GM18498 (cell line): ENCODE results near the gene FOXO3B.
"Not testable (repeated sequence)": the region's sequence is repeated elsewhere in the genome, so short reads cannot be mapped to it uniquely, and the experiment has no call there.

Experiments used
- ATAC-seq: cut with Tn5 transposase; IDR thresholded peaks from one replicate; pipeline ENCODE4 v1.9.1; 2021; ENCODE audit warnings: mild to moderate bottlenecking, moderate library complexity; ENCODE audit not compliant: unreplicated experiment

Gene FOXO3B

GRCh38 chr17:18661924-18662624 is 20.0 kb downstream of the FOXO3B start:
- not testable (repeated sequence) for ATAC-seq

GRCh38 chr17:18650094-18650493 is 32.0 kb downstream of the FOXO3B start:
- not testable (repeated sequence) for ATAC-seq

GRCh38 chr17:18644291-18644690 is 37.8 kb downstream of the FOXO3B start, which contains the start of gene TBC1D28:
Gene TBC1D28 (minus strand): TSS chr17:18644391. CDS start chr17:18641352, 3,039 bp downstream.
- not testable (repeated sequence) for ATAC-seq

GRCh38 chr17:18643124-18643523 is 39.0 kb downstream of the FOXO3B start:
- ATAC-seq = not testable (repeated sequence)

- ATAC-seq = not testable (repeated sequence)
Observed at GRCh38 chr17:18638357-18638756, 43.8 kb downstream of the FOXO3B start.

GRCh38 chr17:18636237-18636636 is 45.9 kb downstream of the FOXO3B start:
- not testable (repeated sequence) for ATAC-seq

- ATAC-seq = not testable (repeated sequence)
Observed at GRCh38 chr17:18635773-18636172, 46.3 kb downstream of the FOXO3B start.

- not testable (repeated sequence) for ATAC-seq
Observed at GRCh38 chr17:18634550-18635263, 47.4 kb downstream of the FOXO3B start.
